Stimulated activated CD8-positive, alpha-beta memory T cell treated with anti-CD3 and anti-CD28 coated beads, Interleukin-12 subunit alpha, Interleukin-12 subunit beta, amount 100 ng/mL, for 1 hour (primary cell): Measurements from ENCODE around the gene TPSG1.
"Not testable (repeated sequence)": the region's sequence is repeated elsewhere in the genome, so short reads cannot be mapped to it uniquely, and the experiment has no call there.

ENCODE experiments used
- DNase-seq: peaks from one replicate; pipeline ENCODE4 v3.0.0-alpha.2; 2020; ENCODE audit warnings: low read depth

Gene TPSG1

GRCh38 chr16:1256874-1257322, 31.8 kb upstream of the TPSG1 start:
- no peak for DNase-seq

GRCh38 chr16:1256296-1256873, 31.3 kb upstream of the TPSG1 start:
- not testable (repeated sequence) for DNase-seq

GRCh38 chr16:1255276-1256122, 30.4 kb upstream of the TPSG1 start, which contains the start of gene TPSD1:
TPSD1 (plus strand) TSS chr16:1256069; CDS start chr16:1256281, 212 bp downstream.
- not testable (repeated sequence) for DNase-seq

- DNase-seq = not testable (repeated sequence)
Observed at GRCh38 chr16:1254821-1255220, 29.8 kb upstream of the TPSG1 start.

- DNase-seq = not testable (repeated sequence)
Observed at GRCh38 chr16:1253701-1254364, 28.8 kb upstream of the TPSG1 start.

GRCh38 chr16:1249031-1249755, 24.1 kb upstream of the TPSG1 start:
- not testable (repeated sequence) for DNase-seq

GRCh38 chr16:1247903-1248537, 23.0 kb upstream of the TPSG1 start:
- DNase-seq = not testable (repeated sequence)

- no peak for DNase-seq
Observed at GRCh38 chr16:1245452-1246020, 20.5 kb upstream of the TPSG1 start.

GRCh38 chr16:1244881-1245280, 19.8 kb upstream of the TPSG1 start:
- no peak for DNase-seq

GRCh38 chr16:1243907-1244850, 19.1 kb upstream of the TPSG1 start:
- not testable (repeated sequence) for DNase-seq

GRCh38 chr16:1243363-1243762, 18.3 kb upstream of the TPSG1 start:
- DNase-seq = not testable (repeated sequence)

GRCh38 chr16:1241081-1241480, 16.0 kb upstream of the TPSG1 start:
- DNase-seq = not testable (repeated sequence)

GRCh38 chr16:1240436-1240835, 15.4 kb upstream of the TPSG1 start, which contains the start of gene TPSAB1:
TPSAB1 (plus strand) TSS chr16:1240705; CDS start chr16:1240939, 234 bp downstream.
- not testable (repeated sequence) for DNase-seq

GRCh38 chr16:1239575-1239974, 14.5 kb upstream of the TPSG1 start:
- DNase-seq = not testable (repeated sequence)

GRCh38 chr16:1238909-1239308, 13.8 kb upstream of the TPSG1 start:
- DNase-seq = not testable (repeated sequence)

GRCh38 chr16:1237990-1238389, 12.9 kb upstream of the TPSG1 start:
- DNase-seq = no peak

- not testable (repeated sequence) for DNase-seq
Observed at GRCh38 chr16:1236659-1237058, 11.6 kb upstream of the TPSG1 start.

- DNase-seq = not testable (repeated sequence)
Observed at GRCh38 chr16:1232049-1232748, 7.1 kb upstream of the TPSG1 start.

GRCh38 chr16:1231301-1231700, 6.2 kb upstream of the TPSG1 start:
- DNase-seq = not testable (repeated sequence)
